DLD1 (cell line): ENCODE measurements around the gene DDX3X.
"Not testable (repeated sequence)": the region's sequence is repeated elsewhere in the genome, so short reads cannot be mapped to it uniquely, and the experiment has no call there.

Experiments
- in situ Hi-C: cut with HindIII; loops from 2 replicates; pipeline ENCODE4 v1.10.0; 2017; ENCODE audit warnings: low sequenced_read_pairs

The DDX3X gene

GRCh38 chrX:41333744-41334362, at the start of gene DDX3X:
Gene DDX3X, plus strand, starts transcription at chrX:41334162. Its CDS starts 91 bp downstream, at chrX:41334253.
- in situ Hi-C loops, result no loop called here

- in situ Hi-C loops, result not testable (repeated sequence)
Measured at GRCh38 chrX:41285928-41286327, 48.0 kb upstream of the DDX3X start.

- in situ Hi-C loops, result no loop called here
Measured at GRCh38 chrX:41288641-41289040, 45.3 kb upstream of the DDX3X start.

- in situ Hi-C loops, result no loop called here
Measured at GRCh38 chrX:41289095-41289494, 44.9 kb upstream of the DDX3X start.

- in situ Hi-C loops, result no loop called here
Measured at GRCh38 chrX:41291309-41291708, 42.7 kb upstream of the DDX3X start.

- in situ Hi-C loops, result no loop called here
Measured at GRCh38 chrX:41293269-41293668, 40.7 kb upstream of the DDX3X start.

- in situ Hi-C loops, result no loop called here
Measured at GRCh38 chrX:41300758-41301437, 33.1 kb upstream of the DDX3X start.

GRCh38 chrX:41301438-41301824, 32.5 kb upstream of the DDX3X start:
- in situ Hi-C loops, result no loop called here

- in situ Hi-C loops, result no loop called here
Measured at GRCh38 chrX:41302370-41302769, 31.6 kb upstream of the DDX3X start.

- in situ Hi-C loops, result no loop called here
Measured at GRCh38 chrX:41303013-41303412, 30.9 kb upstream of the DDX3X start.

- in situ Hi-C loops, result no loop called here
Measured at GRCh38 chrX:41304178-41304577, 29.8 kb upstream of the DDX3X start.

- in situ Hi-C loops, result no loop called here
Measured at GRCh38 chrX:41308884-41309647, 24.9 kb upstream of the DDX3X start.

GRCh38 chrX:41312786-41313185, 21.2 kb upstream of the DDX3X start:
- in situ Hi-C loops, result no loop called here

- in situ Hi-C loops, result no loop called here
Measured at GRCh38 chrX:41313419-41313818, 20.5 kb upstream of the DDX3X start.

GRCh38 chrX:41314204-41314603, 19.8 kb upstream of the DDX3X start:
- in situ Hi-C loops, result no loop called here

GRCh38 chrX:41314881-41315280, 19.1 kb upstream of the DDX3X start:
- in situ Hi-C loops, result no loop called here

GRCh38 chrX:41316266-41316665, 17.7 kb upstream of the DDX3X start:
- in situ Hi-C loops, result not testable (repeated sequence)

GRCh38 chrX:41317477-41318208, 16.3 kb upstream of the DDX3X start:
- in situ Hi-C loops, result no loop called here

GRCh38 chrX:41320393-41320792, 13.6 kb upstream of the DDX3X start:
- in situ Hi-C loops, result no loop called here

- in situ Hi-C loops, result no loop called here
Measured at GRCh38 chrX:41322821-41323603, 10.9 kb upstream of the DDX3X start.

GRCh38 chrX:41326431-41326830, 7.5 kb upstream of the DDX3X start:
- in situ Hi-C loops, result no loop called here
